Natural killer cell (primary cell): Measurements from ENCODE around the gene FOXN3. TPM values are rescaled to one million over a fixed set of nuclear protein-coding genes. Genes with fewer than 3 reads are reported as not detected.

Experiments used
- ATAC-seq, 3 donors: fragments of 150-1000 bp in 2 of 3; fragments of 200-7000 bp in 1 of 3; cut with Tn5 transposase; 1 replicate in 1 of 3; 2 replicates in 2 of 3; pipeline ENCODE4 v1.10.0; 2021; ENCODE audit warnings: mild to moderate bottlenecking in 2 of 3, moderate library complexity in 2 of 3
- DNase-seq, 2 donors: peaks; one replicate each; pipeline versions ENCODE4 v3.0.0 to v3.0.0-alpha.2; 2013 to 2021; ENCODE audit warnings: mixed read lengths in 1 of 2
- H3K27ac ChIP-seq: one replicate; pipeline ENCODE4 v1.5.1; 2013; ENCODE audit warnings: mild to moderate bottlenecking, low read length
- H3K27me3 ChIP-seq: one replicate; pipeline ENCODE4 v1.6.1; 2013; ENCODE audit warnings: low read length; ENCODE audit not compliant: control insufficient read depth, insufficient read depth
- H3K36me3 ChIP-seq: one replicate; pipeline ENCODE4 v1.6.1; 2013; ENCODE audit warnings: low read length; ENCODE audit not compliant: control insufficient read depth, insufficient read depth
- H3K4me1 ChIP-seq: one replicate; pipeline ENCODE4 v1.6.1; 2013; ENCODE audit warnings: low read length; ENCODE audit not compliant: control insufficient read depth, insufficient read depth
- H3K4me3 ChIP-seq: one replicate; pipeline ENCODE4 v1.5.1; 2013; ENCODE audit warnings: low read length
- H3K9me3 ChIP-seq: one replicate; pipeline ENCODE4 v1.6.1; 2013; ENCODE audit warnings: low read length; ENCODE audit not compliant: control insufficient read depth, insufficient read depth
- H3K27ac Mint-ChIP-seq, 2 donors: one replicate each; pipeline ENCODE4 v1.8.0; 2022; ENCODE audit warnings: mild to moderate bottlenecking in 2 of 2, mixed read lengths in 2 of 2, moderate library complexity in 1 of 2
- H3K27me3 Mint-ChIP-seq, 2 donors: one replicate each; pipeline ENCODE4 v1.8.0; 2022; ENCODE audit warnings: low read depth in 2 of 2, mixed read lengths in 2 of 2
- H3K36me3 Mint-ChIP-seq: one replicate; pipeline ENCODE4 v1.8.0; 2022; ENCODE audit warnings: mixed read lengths
- H3K4me1 Mint-ChIP-seq, 2 donors: one replicate each; pipeline ENCODE4 v1.8.0; 2022; ENCODE audit warnings: mixed read lengths in 2 of 2
- H3K4me3 Mint-ChIP-seq: one replicate; pipeline ENCODE4 v1.8.0; 2022; ENCODE audit warnings: mild to moderate bottlenecking, moderate library complexity, mixed read lengths
- H3K9me3 Mint-ChIP-seq, 2 donors: one replicate each; pipeline ENCODE4 v1.8.0; 2022; ENCODE audit warnings: mixed read lengths in 2 of 2
- WGBS: methylation state at CpG from one replicate; pipeline ENCODE4 v1.1.7; 2013; ENCODE audit warnings: missing lambda C conversion rate; ENCODE audit not compliant: insufficient coverage; 5-methylcytosine and 5-hydroxymethylcytosine counted together
- intact Hi-C: fragments of 100-400 bp; cut with micrococcal nuclease; formaldehyde crosslinking; loops from one replicate; pipeline ENCODE4 v1.14.2; 2022
- total RNA-seq, 4 donors: library from RNA; stranded (reverse); fragments of 120-200 nt in 1 of 4; gene quantifications; one replicate each; pipeline versions ENCODE4 v1.2.3 to v1.2.4, GENCODE V29; 2013 to 2022
- TF ChIP-seq, protein P1 (sequence below): fragments of 200-600 bp; IDR thresholded peaks from one replicate; pipeline ENCODE4 v1.8.0; 2022; ENCODE audit warnings: antibody characterized with exemption

Gene FOXN3
- total RNA-seq, 3 donors from 2014 or later (not counting 1 experiment from before 2014, with no cell fraction given) = 209 to 216 (median 209) TPM

DNA sequence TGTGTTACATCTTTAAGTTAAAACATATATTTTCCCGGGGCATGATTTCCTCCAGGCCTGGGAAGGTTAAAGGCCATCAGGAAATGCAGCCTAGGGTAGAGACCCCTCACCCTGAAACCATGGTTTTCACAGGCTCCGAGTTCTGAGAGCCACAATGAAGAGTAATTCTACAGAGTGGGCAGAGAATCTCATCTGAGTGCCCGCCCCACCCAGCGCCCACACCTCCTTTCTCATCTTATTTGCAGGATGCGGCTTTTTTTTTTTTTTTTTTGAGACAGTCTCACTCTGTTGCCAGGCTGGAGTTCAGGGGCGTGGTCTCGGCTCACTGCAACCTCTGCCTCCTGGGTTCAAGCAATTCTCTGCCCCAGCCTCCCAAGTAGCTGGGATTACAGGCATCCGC lies 170.7 kb downstream of the FOXN3 start:
- Histone ChIP-seq H3K4me3 (no peak overlapping the region), H3K4me1 (peaks cover 29% of the 10 kb centered on the region), H3K27me3 (no peaks in the 10 kb centered on the region), H3K27ac (no peak overlapping the region), H3K36me3 (no peaks in the 10 kb centered on the region), H3K9me3 (no peaks in the 10 kb centered on the region)
- Mint-ChIP-seq H3K27ac (no peak overlapping the region), H3K4me1 (peaks cover 70 to 76% of the 10 kb centered on the region in 2 donors), H3K9me3 (no peaks in the 10 kb centered on the region), H3K27me3 (no peaks in the 10 kb centered on the region), H3K36me3 (no peaks in the 10 kb centered on the region), H3K4me3 (no peak overlapping the region)
- DNase-seq (no peak), ATAC-seq (peak; percentile 54 to 62 (median 55))
- intact Hi-C loops = no loop called here
- TF ChIP-seq, protein P1, sequence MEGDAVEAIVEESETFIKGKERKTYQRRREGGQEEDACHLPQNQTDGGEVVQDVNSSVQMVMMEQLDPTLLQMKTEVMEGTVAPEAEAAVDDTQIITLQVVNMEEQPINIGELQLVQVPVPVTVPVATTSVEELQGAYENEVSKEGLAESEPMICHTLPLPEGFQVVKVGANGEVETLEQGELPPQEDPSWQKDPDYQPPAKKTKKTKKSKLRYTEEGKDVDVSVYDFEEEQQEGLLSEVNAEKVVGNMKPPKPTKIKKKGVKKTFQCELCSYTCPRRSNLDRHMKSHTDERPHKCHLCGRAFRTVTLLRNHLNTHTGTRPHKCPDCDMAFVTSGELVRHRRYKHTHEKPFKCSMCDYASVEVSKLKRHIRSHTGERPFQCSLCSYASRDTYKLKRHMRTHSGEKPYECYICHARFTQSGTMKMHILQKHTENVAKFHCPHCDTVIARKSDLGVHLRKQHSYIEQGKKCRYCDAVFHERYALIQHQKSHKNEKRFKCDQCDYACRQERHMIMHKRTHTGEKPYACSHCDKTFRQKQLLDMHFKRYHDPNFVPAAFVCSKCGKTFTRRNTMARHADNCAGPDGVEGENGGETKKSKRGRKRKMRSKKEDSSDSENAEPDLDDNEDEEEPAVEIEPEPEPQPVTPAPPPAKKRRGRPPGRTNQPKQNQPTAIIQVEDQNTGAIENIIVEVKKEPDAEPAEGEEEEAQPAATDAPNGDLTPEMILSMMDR = no peak
- WGBS = 75% methylated on average over 7 of the region's 8 CpGs

DNA sequence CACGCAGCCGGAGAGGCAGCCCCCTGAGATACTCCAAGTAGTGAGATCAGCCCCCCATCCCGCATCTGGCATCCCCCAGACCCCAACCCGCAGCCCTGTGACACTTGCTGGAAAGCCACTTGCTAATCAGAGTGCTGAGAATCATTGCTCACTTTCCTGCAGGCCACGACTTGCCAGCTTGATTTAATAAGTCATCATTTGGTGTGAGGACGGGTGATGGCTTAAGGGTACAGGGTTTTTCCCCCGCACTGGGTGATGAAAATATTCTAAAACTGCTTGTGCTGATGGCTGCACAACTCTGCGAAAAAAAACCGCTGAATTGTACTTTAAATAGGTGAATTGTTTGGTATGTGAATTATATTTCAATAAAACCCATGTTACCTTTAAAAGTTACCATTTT lies 171.2 kb downstream of the FOXN3 start:
- DNase-seq = no peak
- H3K4me1 Mint-ChIP-seq = peaks cover 70 to 76% of the 10 kb centered on the region in 2 donors
- TF ChIP-seq, protein P1 = no peak

DNA sequence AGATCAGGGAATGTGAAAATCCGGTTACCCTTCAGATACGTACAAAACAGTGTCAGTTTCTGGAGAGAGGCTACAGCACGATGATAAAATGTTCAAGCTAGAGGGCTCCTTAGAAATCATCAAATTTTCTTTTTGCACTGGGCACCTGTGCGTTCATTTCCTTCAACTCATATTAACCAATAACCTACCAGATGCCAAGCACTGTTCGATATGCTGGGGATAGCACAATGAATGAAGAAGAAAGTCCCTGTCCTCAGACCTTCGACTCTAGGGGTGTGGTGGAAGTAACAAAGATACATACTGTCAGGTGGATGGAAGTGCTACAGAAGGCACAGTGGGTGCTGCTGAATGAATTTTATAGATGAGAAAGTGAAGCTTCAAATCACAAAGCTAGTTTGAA lies 172.3 kb downstream of the FOXN3 start:
- H3K4me1 Mint-ChIP-seq = peaks cover 73 to 78% of the 10 kb centered on the region in 2 donors
- no peaks in the 10 kb centered on the region for H3K27me3 Mint-ChIP-seq
- ATAC-seq (no peak), DNase-seq (no peak)
- no peaks in the 10 kb centered on the region for H3K27me3 ChIP-seq
- 97% methylated on average over 6 of the region's 6 CpGs for WGBS
- no peak overlapping the region for H3K27ac ChIP-seq
- peak overlapping the region; percentile 37 to 68 for H3K27ac Mint-ChIP-seq
- no peaks in the 10 kb centered on the region for H3K36me3 ChIP-seq
- no peak overlapping the region for H3K4me3 ChIP-seq
- no peaks in the 10 kb centered on the region for H3K9me3 ChIP-seq
- H3K9me3 Mint-ChIP-seq = no peaks in the 10 kb centered on the region
- H3K4me1 ChIP-seq = peaks cover 39% of the 10 kb centered on the region
- intact Hi-C loops = no loop called here
- TF ChIP-seq, protein P1 = no peak
- no peaks in the 10 kb centered on the region for H3K36me3 Mint-ChIP-seq
- no peak overlapping the region for H3K4me3 Mint-ChIP-seq

More for the DNA sequence above, 171.2 kb downstream of the FOXN3 start:
- no peaks in the 10 kb centered on the region for H3K36me3 ChIP-seq
- H3K9me3 ChIP-seq = no peaks in the 10 kb centered on the region
- Mint-ChIP-seq H3K27ac (no peak overlapping the region), H3K9me3 (no peaks in the 10 kb centered on the region), H3K36me3 (no peaks in the 10 kb centered on the region), H3K27me3 (no peaks in the 10 kb centered on the region), H3K4me3 (no peak overlapping the region)
- H3K27me3 ChIP-seq = no peaks in the 10 kb centered on the region
- peaks cover 31% of the 10 kb centered on the region for H3K4me1 ChIP-seq
- WGBS = 72% methylated on average over 7 of the region's 9 CpGs
- intact Hi-C loops = no loop called here
- no peak overlapping the region for H3K27ac ChIP-seq
- ATAC-seq = peak; percentile 52 to 63 (median 55)
- H3K4me3 ChIP-seq = no peak overlapping the region

DNA sequence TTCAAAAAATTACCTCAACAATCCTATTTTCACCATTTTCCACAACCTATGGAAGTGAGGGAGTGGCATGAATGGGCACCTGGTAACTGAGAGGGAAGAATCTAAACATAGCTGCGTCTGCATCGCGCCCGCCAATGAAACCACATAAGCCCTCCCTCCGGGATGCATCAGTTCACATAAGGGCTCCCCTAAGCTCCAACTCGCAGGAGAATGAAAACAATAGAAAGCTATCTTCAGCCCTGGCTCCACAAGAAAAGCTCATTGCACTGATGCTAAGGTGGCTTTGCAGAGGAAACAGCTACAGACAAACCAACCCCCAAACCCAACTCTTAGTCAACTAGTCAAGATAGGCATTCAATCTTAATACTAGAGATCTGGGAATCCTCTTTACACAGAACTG lies 173.3 kb downstream of the FOXN3 start:
- DNase-seq (no peak), ATAC-seq (no peak)
- H3K36me3 Mint-ChIP-seq = no peaks in the 10 kb centered on the region
- no peaks in the 10 kb centered on the region for H3K27me3 Mint-ChIP-seq
- H3K4me1 ChIP-seq = peaks cover 40% of the 10 kb centered on the region
- peaks cover 76 to 83% of the 10 kb centered on the region in 2 donors for H3K4me1 Mint-ChIP-seq
- no peak overlapping the region for H3K4me3 Mint-ChIP-seq
- H3K4me3 ChIP-seq = no peak overlapping the region
- H3K9me3 Mint-ChIP-seq = no peaks in the 10 kb centered on the region
- TF ChIP-seq, protein P1 = no peak
- WGBS = 70% methylated on average over 6 of the region's 6 CpGs
- no peaks in the 10 kb centered on the region for H3K36me3 ChIP-seq
- H3K27ac ChIP-seq = no peak overlapping the region
- intact Hi-C loops = no loop called here
- peak overlapping the region; percentile 37 to 68 for H3K27ac Mint-ChIP-seq
- H3K27me3 ChIP-seq = no peaks in the 10 kb centered on the region
- H3K9me3 ChIP-seq = no peaks in the 10 kb centered on the region
